Measurements from ENCODE around the gene PRKCA. TPM values are rescaled to one million over a fixed set of nuclear protein-coding genes. Genes with fewer than 3 reads are reported as not detected.

PRKCA gene
- total RNA-seq, 1 experiment from 2014 or later = 29.6 TPM

DNA sequence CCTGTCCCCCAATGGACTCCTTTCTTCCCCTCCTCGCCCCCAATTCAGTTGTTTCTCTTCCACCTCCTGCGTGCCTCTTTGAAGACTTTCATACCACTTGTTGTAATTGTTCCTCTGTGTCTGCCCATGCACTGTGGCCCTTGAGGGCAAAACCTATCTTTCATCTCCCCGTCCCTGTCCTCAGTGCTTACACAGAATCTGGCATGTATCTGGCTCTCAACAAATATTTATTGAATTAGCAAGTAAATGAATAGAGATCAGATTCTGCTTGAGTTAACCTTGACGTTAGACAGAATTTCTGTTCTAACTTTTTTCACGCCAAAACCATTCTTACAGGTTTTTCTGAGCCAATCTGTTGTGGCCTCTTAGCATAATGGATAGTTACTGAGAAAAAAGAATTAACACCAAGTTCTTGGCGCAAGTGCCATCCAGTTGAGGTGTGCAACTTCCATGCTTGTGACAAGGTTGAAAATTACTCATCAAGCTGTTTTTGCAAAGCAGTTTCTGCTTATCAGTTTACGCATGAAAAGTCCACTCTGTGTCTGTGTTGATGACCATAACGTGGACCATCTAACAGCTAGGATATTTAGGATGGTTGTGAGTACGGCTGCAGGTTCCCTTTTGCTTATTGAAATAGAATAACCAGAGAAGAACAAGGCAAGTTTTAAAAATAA lies 215.1 kb downstream of the PRKCA start:
- no peaks in the 10 kb centered on the region for H3K4me1 ChIP-seq
- BruUV-seq (replicated peaks) = no TSS peak
- Mint-ChIP-seq H3K36me3 (ENCODE audit: insufficient read depth, unreplicated experiment) (no peaks in the 10 kb centered on the region), H3K4me3 (ENCODE audit: unreplicated experiment) (no peak overlapping the region), H3K27me3 (ENCODE audit: insufficient read depth, unreplicated experiment) (no peaks in the 10 kb centered on the region), H3K4me1 (ENCODE audit: low read depth, unreplicated experiment) (no peaks in the 10 kb centered on the region), H3K27ac (ENCODE audit: unreplicated experiment) (no peak overlapping the region), H3K9me3 (ENCODE audit: unreplicated experiment) (no peaks in the 10 kb centered on the region)
- no peak for TF ChIP-seq CTCF (IDR thresholded peaks at IDR 0.05; ENCODE audit: insufficient read depth in 1 of 2, low read depth in 1 of 2, low read length in 1 of 2, severe bottlenecking in 1 of 2, unreplicated experiment in 1 of 2)
- no peaks in the 10 kb centered on the region for H3K36me3 ChIP-seq (ENCODE audit: control insufficient read depth, insufficient read depth, low read length)
- ChIA-PET CTCF (no interaction called here), POLR2A (no interaction called here)
- no peaks in the 10 kb centered on the region for H3K27me3 ChIP-seq (replicated peaks; ENCODE audit: control insufficient read depth, insufficient read depth, low read length)
- H3K9me3 ChIP-seq = no peaks in the 10 kb centered on the region
- intact Hi-C loops (cut with micrococcal nuclease; ENCODE audit: unreplicated experiment) = no loop called here
- H3K4me3 ChIP-seq (ENCODE audit: low read depth, low read length) = no peak overlapping the region
- DNase-seq = no peak

DNA sequence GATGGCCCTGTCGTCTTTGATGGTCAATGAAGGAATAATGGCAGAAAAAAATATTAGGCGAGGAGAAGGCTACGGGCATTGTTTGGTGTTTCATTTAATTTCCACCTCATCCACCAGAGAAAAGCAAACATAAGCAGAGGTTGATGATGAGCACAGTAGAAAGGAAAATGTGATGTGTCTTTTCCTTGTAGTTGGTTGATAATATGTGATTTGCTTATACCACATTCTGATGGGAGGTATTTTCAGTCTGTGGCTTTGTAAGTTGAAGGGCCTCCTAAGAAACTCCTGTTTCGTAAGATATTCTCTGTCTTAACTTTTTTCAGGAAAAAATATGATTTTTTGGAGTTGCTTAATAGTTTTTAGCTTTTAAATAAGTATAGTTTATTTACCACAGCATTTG lies 215.7 kb downstream of the PRKCA start:
- TF ChIP-seq CTCF (IDR thresholded peaks at IDR 0.05; ENCODE audit: insufficient read depth in 1 of 2, low read depth in 1 of 2, low read length in 1 of 2, severe bottlenecking in 1 of 2, unreplicated experiment in 1 of 2) = no peak
- DNase-seq = no peak
- H3K36me3 Mint-ChIP-seq (ENCODE audit: insufficient read depth, unreplicated experiment) = no peaks in the 10 kb centered on the region
- Histone ChIP-seq H3K27me3 (replicated peaks; ENCODE audit: control insufficient read depth, insufficient read depth, low read length) (no peaks in the 10 kb centered on the region), H3K4me3 (ENCODE audit: low read depth, low read length) (no peak overlapping the region), H3K4me1 (no peaks in the 10 kb centered on the region), H3K36me3 (ENCODE audit: control insufficient read depth, insufficient read depth, low read length) (no peaks in the 10 kb centered on the region), H3K9me3 (no peaks in the 10 kb centered on the region)
- ChIA-PET POLR2A (no interaction called here), CTCF (no interaction called here)
- no peaks in the 10 kb centered on the region for H3K27me3 Mint-ChIP-seq (ENCODE audit: insufficient read depth, unreplicated experiment)
- BruUV-seq (replicated peaks) = no TSS peak
- no peak overlapping the region for H3K4me3 Mint-ChIP-seq (ENCODE audit: unreplicated experiment)
- intact Hi-C loops (cut with micrococcal nuclease; ENCODE audit: unreplicated experiment) = no loop called here
- H3K4me1 Mint-ChIP-seq (ENCODE audit: low read depth, unreplicated experiment) = no peaks in the 10 kb centered on the region
- H3K27ac Mint-ChIP-seq (ENCODE audit: unreplicated experiment) = no peak overlapping the region
- H3K9me3 Mint-ChIP-seq (ENCODE audit: unreplicated experiment) = no peaks in the 10 kb centered on the region

GRCh38 chr17:66518677-66519076 lies 216.3 kb downstream of the PRKCA start:
- POLR2A ChIA-PET = no interaction called here
- no peaks in the 10 kb centered on the region for H3K36me3 Mint-ChIP-seq (ENCODE audit: insufficient read depth, unreplicated experiment)

More at GRCh38 chr17:66518677-66519076, 216.3 kb downstream of the PRKCA start:
- Histone ChIP-seq H3K9me3 (no peaks in the 10 kb centered on the region), H3K4me1 (no peaks in the 10 kb centered on the region; the same call in 1 of the 2 replicates), H3K36me3 (ENCODE audit: control insufficient read depth, insufficient read depth, low read length) (no peaks in the 10 kb centered on the region), H3K27me3 (replicated peaks; ENCODE audit: control insufficient read depth, insufficient read depth, low read length) (no peaks in the 10 kb centered on the region), H3K4me3 (ENCODE audit: low read depth, low read length) (no peak overlapping the region)
- CTCF ChIA-PET = no interaction called here
- no peak overlapping the region for H3K27ac Mint-ChIP-seq (ENCODE audit: unreplicated experiment)
- no peaks in the 10 kb centered on the region for H3K4me1 Mint-ChIP-seq (ENCODE audit: low read depth, unreplicated experiment)
- H3K27me3 Mint-ChIP-seq (ENCODE audit: insufficient read depth, unreplicated experiment) = no peaks in the 10 kb centered on the region
- H3K4me3 Mint-ChIP-seq (ENCODE audit: unreplicated experiment) = no peak overlapping the region
- intact Hi-C loops (cut with micrococcal nuclease; ENCODE audit: unreplicated experiment) = no loop called here
- H3K9me3 Mint-ChIP-seq (ENCODE audit: unreplicated experiment) = no peaks in the 10 kb centered on the region
- BruUV-seq (replicated peaks) = no TSS peak
- no peak for TF ChIP-seq CTCF (IDR thresholded peaks at IDR 0.05; ENCODE audit: insufficient read depth in 1 of 2, low read depth in 1 of 2, low read length in 1 of 2, severe bottlenecking in 1 of 2, unreplicated experiment in 1 of 2)
- no peak for DNase-seq

Measured in Caco-2 (cell line).